Suprapubic skin (tissue), 4 donors: ENCODE measurements around the gene UGT3A2.

Experiments used
- CTCF ChIP-seq, 2 donors: fragments of 200-600 bp in 1 of 2; fragments of 450-650 bp in 1 of 2; sonication (generic) in 1 of 2; IDR thresholded peaks; one replicate each; pipeline ENCODE4 v1.5.1; 2016 to 2019; ENCODE audit warnings: antibody characterized with exemption in 2 of 2, mild to moderate bottlenecking in 1 of 2, moderate library complexity in 1 of 2
- EP300 ChIP-seq: sonication (generic); formaldehyde crosslinking; IDR thresholded peaks from one replicate; pipeline ENCODE4 v1.6.1; 2017; ENCODE audit warnings: antibody characterized with exemption
- POLR2A ChIP-seq, 2 donors: fragments of 450-650 bp; IDR thresholded peaks; one replicate each; pipeline ENCODE4 v1.6.1; 2017; ENCODE audit warnings: antibody characterized with exemption in 2 of 2, mild to moderate bottlenecking in 2 of 2, moderate library complexity in 2 of 2
- POLR2AphosphoS5 ChIP-seq, 3 donors: sonication (generic); formaldehyde crosslinking; IDR thresholded peaks; one replicate each; pipeline ENCODE4 v1.6.1; 2017; ENCODE audit warnings: antibody characterized with exemption in 3 of 3

GRCh38 chr5:36031223-36031622, 35.5 kb downstream of the UGT3A2 start:
- TF ChIP-seq CTCF (IDR thresholded peaks at IDR 0.05) (no peak), POLR2A (IDR thresholded peaks at IDR 0.05) (no peak), EP300 (no peak), POLR2AphosphoS5 (IDR thresholded peaks at IDR 0.05) (no peak)
